Fibroblast of villous mesenchyme (primary cell): ENCODE data around the gene WNK3. TPM values are rescaled to one million over a fixed set of nuclear protein-coding genes. Genes with fewer than 3 reads are reported as not detected.
"Not testable (repeated sequence)": the region's sequence is repeated elsewhere in the genome, so short reads cannot be mapped to it uniquely, and the experiment has no call there.

Experiments used
- DNase-seq: peaks from one replicate; pipeline ENCODE4 v3.0.0-alpha.2; 2010; ENCODE audit warnings: low read depth
- H3K4me3 ChIP-seq: 2 replicates; pipeline ENCODE4 v1.5.1; 2011; ENCODE audit warnings: low read depth, mild to moderate bottlenecking, low read length
- CTCF ChIP-seq: IDR thresholded peaks from 2 replicates; pipeline ENCODE4 v1.5.1; 2012; ENCODE audit warnings: low read depth, mild to moderate bottlenecking, low read length; ENCODE audit not compliant: insufficient read depth
- total RNA-seq: library from RNA; depleted of rRNA; stranded (reverse); fragments of >200 nt; gene quantifications from 2 replicates; pipeline ENCODE4 v1.2.3, GENCODE V29; 2012

Gene WNK3
- 0.64 and 1.7 TPM in 2 replicates for total RNA-seq

GRCh38 chrX:54357414-54358377 lies at the start of gene WNK3:
TSS of gene WNK3 (minus strand) at chrX:54358046.
- peak; percentile 49 for DNase-seq
- H3K4me3 ChIP-seq = peak within 1 kb of the TSS; percentile 55
- no peak for TF ChIP-seq CTCF

- H3K4me3 ChIP-seq = no peak overlapping the region
- no peak for DNase-seq
- TF ChIP-seq CTCF = no peak
Observed at GRCh38 chrX:54407266-54407665, 49.4 kb upstream of the WNK3 start.

- TF ChIP-seq CTCF = no peak
- DNase-seq = no peak
- H3K4me3 ChIP-seq = no peak overlapping the region
Observed at GRCh38 chrX:54397113-54397512, 39.3 kb upstream of the WNK3 start.

- no peak for TF ChIP-seq CTCF
- H3K4me3 ChIP-seq = no peak overlapping the region
- DNase-seq = no peak
Observed at GRCh38 chrX:54386314-54386713, 28.5 kb upstream of the WNK3 start.

- DNase-seq, H3K4me3 ChIP-seq: not testable (repeated sequence)
Observed at GRCh38 chrX:54384661-54385060, 26.8 kb upstream of the WNK3 start.

GRCh38 chrX:54359408-54359807 lies 1.6 kb upstream of the WNK3 start:
- TF ChIP-seq CTCF = no peak
- no peak for DNase-seq
- H3K4me3 ChIP-seq = no peak overlapping the region

GRCh38 chrX:54358424-54359211 lies 772 bp upstream of the WNK3 start:
- DNase-seq = peak; percentile 25
- no peak for TF ChIP-seq CTCF
- H3K4me3 ChIP-seq = peak overlapping the region; percentile 55
